GM12801 (cell line): Measurements from ENCODE around the gene ACAD11.

Experiments
- CTCF ChIP-seq: IDR thresholded peaks from one replicate; pipeline ENCODE4 v1.5.1; 2011; ENCODE audit warnings: control low read depth; ENCODE audit not compliant: insufficient read length; ENCODE audit errors: extremely low read depth

ACAD11 gene

GRCh38 chr3:132660052-132660810 is 622 bp upstream of the ACAD11 start, which contains the start of gene UBA5:
Gene UBA5, plus strand, starts transcription at chr3:132660329. Its CDS starts 209 bp downstream, at chr3:132660538.
- no peak for TF ChIP-seq CTCF

- TF ChIP-seq CTCF, result no peak
These were observed 627 bp downstream of the ACAD11 start for GRCh38 chr3:132659000-132659364.

GRCh38 chr3:132657869-132658747 is 1.5 kb downstream of the ACAD11 start:
- TF ChIP-seq CTCF, result no peak

- no peak for TF ChIP-seq CTCF
These were observed 4.1 kb downstream of the ACAD11 start for GRCh38 chr3:132655471-132655870.

GRCh38 chr3:132654721-132655120 is 4.9 kb downstream of the ACAD11 start:
- TF ChIP-seq CTCF, result no peak

GRCh38 chr3:132654190-132654589 is 5.4 kb downstream of the ACAD11 start:
- TF ChIP-seq CTCF, result no peak

- no peak for TF ChIP-seq CTCF
These were observed 6.9 kb downstream of the ACAD11 start for GRCh38 chr3:132652640-132653270.
